Measurements from ENCODE around the gene MRPL12.
A peak's percentile ranks its signal among the peaks of the same experiment; 100 is the strongest.
"Not testable (repeated sequence)": the region's sequence is repeated elsewhere in the genome, so short reads cannot be mapped to it uniquely, and the experiment has no call there.

MRPL12 gene

GRCh38 chr17:81672954-81673353, 30.2 kb upstream of the MRPL12 start:
- TF ChIP-seq CTCF (IDR thresholded peaks at IDR 0.05; ENCODE audit: extremely low read depth, missing control alignments) = no peak
- DNase-seq (ENCODE audit: low spot score) = no peak

GRCh38 chr17:81673561-81674258, 29.5 kb upstream of the MRPL12 start:
- DNase-seq (ENCODE audit: low spot score) = no peak
- TF ChIP-seq CTCF (IDR thresholded peaks at IDR 0.05; ENCODE audit: extremely low read depth, missing control alignments) = no peak

GRCh38 chr17:81675515-81676221, 27.5 kb upstream of the MRPL12 start:
- not testable (repeated sequence) for DNase-seq (ENCODE audit: low spot score)
- peak; percentile 27 for TF ChIP-seq CTCF (IDR thresholded peaks at IDR 0.05; ENCODE audit: extremely low read depth, missing control alignments)

- no peak for TF ChIP-seq CTCF (IDR thresholded peaks at IDR 0.05; ENCODE audit: extremely low read depth, missing control alignments)
- no peak for DNase-seq (ENCODE audit: low spot score)
Measured at GRCh38 chr17:81676906-81677305, 26.3 kb upstream of the MRPL12 start.

GRCh38 chr17:81680150-81680549, 23.0 kb upstream of the MRPL12 start:
- TF ChIP-seq CTCF (IDR thresholded peaks at IDR 0.05; ENCODE audit: extremely low read depth, missing control alignments) = no peak

GRCh38 chr17:81681672-81682071, 21.5 kb upstream of the MRPL12 start:
- no peak for DNase-seq (ENCODE audit: low spot score)
- no peak for TF ChIP-seq CTCF (IDR thresholded peaks at IDR 0.05; ENCODE audit: extremely low read depth, missing control alignments)

More at GRCh38 chr17:81680150-81680549, 23.0 kb upstream of the MRPL12 start:
- no peak for DNase-seq (ENCODE audit: low spot score)

- no peak for TF ChIP-seq CTCF (IDR thresholded peaks at IDR 0.05; ENCODE audit: extremely low read depth, missing control alignments)
- no peak for DNase-seq (ENCODE audit: low spot score)
Measured at GRCh38 chr17:81682565-81683207, 20.5 kb upstream of the MRPL12 start.

Data from GM20000 (cell line).